Measurements from ENCODE around the gene CYTH3.

CYTH3 gene

DNA sequence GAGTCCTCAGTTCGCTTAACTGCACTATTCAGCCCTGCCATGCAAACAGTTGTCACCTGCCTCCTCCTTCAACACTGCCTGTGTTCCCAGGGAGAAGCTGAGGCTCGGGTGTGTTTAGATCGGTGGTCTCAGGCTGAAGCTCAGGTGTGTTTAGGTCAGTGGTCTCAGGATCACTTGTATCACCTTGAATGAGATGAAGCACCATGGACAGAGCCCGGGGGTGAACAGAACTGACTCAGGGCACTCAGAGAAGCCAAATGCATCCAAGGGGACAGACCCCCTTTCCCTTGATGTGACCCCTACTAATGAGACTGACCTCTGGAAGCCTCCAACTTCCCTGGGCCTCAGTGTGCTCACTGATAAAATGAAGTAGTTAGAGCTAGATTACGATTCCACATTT, 84.0 kb downstream of the CYTH3 start:
- H3K36me3 Mint-ChIP-seq (ENCODE audit: low read depth), result peaks cover 47% of the 10 kb centered on the region
- TF ChIP-seq, protein P1, sequence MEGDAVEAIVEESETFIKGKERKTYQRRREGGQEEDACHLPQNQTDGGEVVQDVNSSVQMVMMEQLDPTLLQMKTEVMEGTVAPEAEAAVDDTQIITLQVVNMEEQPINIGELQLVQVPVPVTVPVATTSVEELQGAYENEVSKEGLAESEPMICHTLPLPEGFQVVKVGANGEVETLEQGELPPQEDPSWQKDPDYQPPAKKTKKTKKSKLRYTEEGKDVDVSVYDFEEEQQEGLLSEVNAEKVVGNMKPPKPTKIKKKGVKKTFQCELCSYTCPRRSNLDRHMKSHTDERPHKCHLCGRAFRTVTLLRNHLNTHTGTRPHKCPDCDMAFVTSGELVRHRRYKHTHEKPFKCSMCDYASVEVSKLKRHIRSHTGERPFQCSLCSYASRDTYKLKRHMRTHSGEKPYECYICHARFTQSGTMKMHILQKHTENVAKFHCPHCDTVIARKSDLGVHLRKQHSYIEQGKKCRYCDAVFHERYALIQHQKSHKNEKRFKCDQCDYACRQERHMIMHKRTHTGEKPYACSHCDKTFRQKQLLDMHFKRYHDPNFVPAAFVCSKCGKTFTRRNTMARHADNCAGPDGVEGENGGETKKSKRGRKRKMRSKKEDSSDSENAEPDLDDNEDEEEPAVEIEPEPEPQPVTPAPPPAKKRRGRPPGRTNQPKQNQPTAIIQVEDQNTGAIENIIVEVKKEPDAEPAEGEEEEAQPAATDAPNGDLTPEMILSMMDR (IDR thresholded peaks at IDR 0.05), result no peak
- H3K9me3 Mint-ChIP-seq, result no peaks in the 10 kb centered on the region
- DNase-seq, result no peak
- peaks cover 25% of the 10 kb centered on the region for H3K4me1 Mint-ChIP-seq
- H3K27ac Mint-ChIP-seq, result no peak overlapping the region
- H3K4me3 Mint-ChIP-seq, result no peak overlapping the region
- no peaks in the 10 kb centered on the region for H3K27me3 Mint-ChIP-seq (ENCODE audit: low read depth, poor library complexity)

DNA sequence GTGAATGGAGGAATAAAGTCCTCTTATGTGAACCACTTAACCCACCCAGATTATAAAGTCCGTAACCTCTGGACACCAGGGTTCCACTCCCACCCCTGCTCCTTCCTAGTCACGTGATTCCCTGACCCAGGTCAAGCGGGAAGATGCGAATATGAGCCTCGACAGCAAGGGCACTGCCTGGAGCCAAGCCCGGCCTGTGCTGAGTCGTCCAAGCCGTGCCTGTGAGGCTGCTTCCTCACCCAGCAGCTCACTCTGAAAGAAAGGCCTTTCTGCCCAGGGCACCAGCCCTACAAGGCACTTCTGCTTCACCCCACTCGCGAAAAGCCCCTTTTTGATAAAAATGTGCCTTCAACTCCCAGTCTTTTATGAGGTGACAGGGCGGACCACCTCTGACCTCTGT, 85.8 kb downstream of the CYTH3 start:
- Mint-ChIP-seq H3K9me3 (no peaks in the 10 kb centered on the region), H3K36me3 (ENCODE audit: low read depth) (peaks cover 55% of the 10 kb centered on the region), H3K4me3 (no peak overlapping the region), H3K27ac (peak overlapping the region; percentile 86), H3K4me1 (peaks cover 37% of the 10 kb centered on the region), H3K27me3 (ENCODE audit: low read depth, poor library complexity) (no peaks in the 10 kb centered on the region)
- DNase-seq, result no peak
- TF ChIP-seq, protein P1 (IDR thresholded peaks at IDR 0.05), result no peak

DNA sequence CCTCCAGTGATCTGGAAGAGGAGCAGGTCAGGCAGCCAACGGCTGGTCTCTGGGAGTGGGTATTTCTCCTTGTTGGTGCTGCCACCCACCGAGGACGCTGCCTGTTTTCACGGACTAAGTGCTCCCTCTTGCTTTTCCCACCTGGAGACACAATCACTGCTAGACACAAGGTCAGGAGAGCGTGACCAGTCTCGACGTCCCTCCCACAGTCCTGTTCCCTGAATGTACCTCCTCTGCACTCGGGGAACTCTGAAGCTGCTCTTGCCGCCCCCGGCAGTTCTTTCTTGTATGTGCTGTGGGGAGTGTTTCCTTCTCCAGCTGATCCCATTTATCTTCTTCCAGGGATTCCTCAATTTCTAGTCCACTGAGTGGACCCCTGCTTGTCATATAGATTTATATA, 89.4 kb downstream of the CYTH3 start:
- H3K4me1 Mint-ChIP-seq, result peaks cover 63% of the 10 kb centered on the region
- H3K27me3 Mint-ChIP-seq (ENCODE audit: low read depth, poor library complexity), result no peaks in the 10 kb centered on the region
- TF ChIP-seq, protein P1 (IDR thresholded peaks at IDR 0.05), result no peak
- H3K4me3 Mint-ChIP-seq, result no peak overlapping the region
- H3K9me3 Mint-ChIP-seq, result no peaks in the 10 kb centered on the region
- peak overlapping the region; percentile 98 for H3K27ac Mint-ChIP-seq
- H3K36me3 Mint-ChIP-seq (ENCODE audit: low read depth), result peaks cover 45% of the 10 kb centered on the region
- no peak for DNase-seq

DNA sequence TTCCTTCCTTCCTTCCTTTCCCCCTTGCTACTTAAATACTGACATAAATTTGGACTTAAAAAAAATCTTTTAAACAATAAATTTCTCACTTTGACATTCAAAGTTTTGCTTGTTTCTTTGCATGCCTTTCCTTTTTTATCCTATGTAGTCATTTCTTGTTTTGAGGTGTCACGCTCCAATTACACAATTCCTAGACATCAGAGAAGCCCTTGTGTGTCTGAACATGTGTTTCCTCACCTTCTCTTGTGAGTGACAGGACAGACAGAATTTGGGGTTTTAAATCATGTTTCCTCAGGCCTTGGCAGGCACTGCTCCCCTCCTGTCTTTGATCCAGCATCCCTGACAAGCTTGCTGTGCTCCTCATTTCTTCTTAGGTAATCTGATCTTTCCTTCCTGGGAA, 91.3 kb downstream of the CYTH3 start:
- Mint-ChIP-seq H3K4me3 (no peak overlapping the region), H3K36me3 (ENCODE audit: low read depth) (peaks cover 37% of the 10 kb centered on the region), H3K4me1 (peaks cover 49% of the 10 kb centered on the region), H3K27me3 (ENCODE audit: low read depth, poor library complexity) (no peaks in the 10 kb centered on the region), H3K27ac (peak overlapping the region; percentile 10), H3K9me3 (no peaks in the 10 kb centered on the region)
- no peak for DNase-seq
- TF ChIP-seq, protein P1 (IDR thresholded peaks at IDR 0.05), result no peak

DNA sequence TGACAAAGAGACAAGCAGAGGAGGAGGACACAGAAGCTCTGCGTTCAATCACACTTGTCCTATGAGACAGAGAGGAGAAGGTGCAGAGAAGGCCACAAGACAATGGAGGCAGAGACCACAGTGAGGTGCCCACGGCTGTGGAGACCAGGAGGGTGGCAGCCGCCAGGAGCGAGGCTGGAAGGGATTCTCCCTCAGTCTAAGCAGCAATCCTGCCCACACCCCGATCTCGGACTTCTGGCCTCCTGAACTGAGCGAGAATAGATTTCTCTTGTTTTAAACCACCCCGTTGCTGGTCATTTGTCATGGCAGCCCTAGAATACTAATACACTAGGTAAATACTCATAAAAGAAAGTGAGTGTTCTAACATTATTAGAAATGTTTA, 92.1 kb downstream of the CYTH3 start:
- Mint-ChIP-seq H3K36me3 (ENCODE audit: low read depth) (peaks cover 30% of the 10 kb centered on the region), H3K4me3 (no peak overlapping the region), H3K9me3 (no peaks in the 10 kb centered on the region), H3K4me1 (peaks cover 49% of the 10 kb centered on the region), H3K27ac (peak overlapping the region; percentile 72), H3K27me3 (ENCODE audit: low read depth, poor library complexity) (no peaks in the 10 kb centered on the region)
- TF ChIP-seq, protein P1 (IDR thresholded peaks at IDR 0.05), result no peak
- no peak for DNase-seq

DNA sequence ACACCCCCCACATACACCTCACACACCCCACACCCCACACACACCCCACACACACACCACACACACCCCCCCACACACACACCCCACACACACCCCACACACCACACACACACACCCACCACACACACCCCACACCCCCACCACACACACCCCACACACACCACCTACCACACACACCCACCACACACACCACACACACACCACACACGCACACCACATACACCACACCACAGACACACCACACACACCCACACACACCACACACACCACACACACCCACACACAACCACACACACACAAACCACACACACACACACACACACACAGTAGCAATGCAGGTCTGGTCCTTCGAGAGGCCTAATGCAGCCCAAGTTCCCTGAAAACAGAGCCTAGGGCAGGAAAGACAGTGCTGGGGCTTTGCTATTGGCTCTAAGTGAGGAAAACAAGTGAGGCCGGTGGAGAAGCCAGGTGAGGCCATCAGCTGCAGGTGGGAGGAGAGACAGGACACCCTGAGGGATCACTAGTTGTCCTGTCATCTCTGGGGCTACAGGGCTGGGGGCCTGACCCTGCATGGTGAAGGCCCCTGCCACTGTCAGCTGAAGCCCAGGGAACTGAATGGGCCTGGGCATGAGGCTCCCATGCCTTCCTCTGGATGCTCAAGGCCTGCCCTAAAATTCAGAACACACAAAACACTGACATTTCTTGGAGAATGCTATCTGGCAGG, 92.6 kb downstream of the CYTH3 start:
- TF ChIP-seq, protein P1 (IDR thresholded peaks at IDR 0.05), result no peak
- H3K9me3 Mint-ChIP-seq, result no peaks in the 10 kb centered on the region

More for the DNA sequence above, 92.6 kb downstream of the CYTH3 start:
- Mint-ChIP-seq H3K27me3 (ENCODE audit: low read depth, poor library complexity) (no peaks in the 10 kb centered on the region), H3K36me3 (ENCODE audit: low read depth) (peaks cover 30% of the 10 kb centered on the region), H3K4me1 (peaks cover 49% of the 10 kb centered on the region), H3K4me3 (no peak overlapping the region), H3K27ac (peak overlapping the region; percentile 72)
- DNase-seq, result no peak

Measured in nephron progenitor cell (in vitro differentiated cells).